ENCODE data around the gene STRN3.
"Not testable (repeated sequence)": the region's sequence is repeated elsewhere in the genome, so short reads cannot be mapped to it uniquely, and the experiment has no call there.

Gene STRN3

GRCh38 chr14:31026077-31026449 is at the start of gene STRN3:
TSS of gene STRN3 (minus strand) at chr14:31026379. CDS start at chr14:31026185, 194 bp downstream.
- no peak for DNase-seq (ENCODE audit: extremely low read depth, low read depth)
- peak within 1 kb of the TSS; percentile 94 for H3K4me3 ChIP-seq (replicated peaks; ENCODE audit: low read depth, low read length)
- TF ChIP-seq CTCF (IDR thresholded peaks at IDR 0.05; ENCODE audit: low read depth, low read length, missing control alignments): no peak

GRCh38 chr14:31075144-31075543 is 49.0 kb upstream of the STRN3 start:
- DNase-seq (ENCODE audit: extremely low read depth, low read depth): no peak
- no peak for TF ChIP-seq CTCF (IDR thresholded peaks at IDR 0.05; ENCODE audit: low read depth, low read length, missing control alignments)
- H3K4me3 ChIP-seq (replicated peaks; ENCODE audit: low read depth, low read length): no peak overlapping the region

GRCh38 chr14:31071151-31071550 is 45.0 kb upstream of the STRN3 start:
- no peak for DNase-seq (ENCODE audit: extremely low read depth, low read depth)
- no peak overlapping the region for H3K4me3 ChIP-seq (replicated peaks; ENCODE audit: low read depth, low read length)
- TF ChIP-seq CTCF (IDR thresholded peaks at IDR 0.05; ENCODE audit: low read depth, low read length, missing control alignments): no peak

GRCh38 chr14:31070431-31070830 is 44.3 kb upstream of the STRN3 start:
- no peak for DNase-seq (ENCODE audit: extremely low read depth, low read depth)
- no peak overlapping the region for H3K4me3 ChIP-seq (replicated peaks; ENCODE audit: low read depth, low read length)
- TF ChIP-seq CTCF (IDR thresholded peaks at IDR 0.05; ENCODE audit: low read depth, low read length, missing control alignments): no peak

GRCh38 chr14:31069343-31069742 is 43.2 kb upstream of the STRN3 start:
- TF ChIP-seq CTCF (IDR thresholded peaks at IDR 0.05; ENCODE audit: low read depth, low read length, missing control alignments): no peak
- no peak for DNase-seq (ENCODE audit: extremely low read depth, low read depth)
- H3K4me3 ChIP-seq (replicated peaks; ENCODE audit: low read depth, low read length): no peak overlapping the region

GRCh38 chr14:31068235-31068634 is 42.1 kb upstream of the STRN3 start:
- DNase-seq (ENCODE audit: extremely low read depth, low read depth): no peak
- no peak overlapping the region for H3K4me3 ChIP-seq (replicated peaks; ENCODE audit: low read depth, low read length)
- no peak for TF ChIP-seq CTCF (IDR thresholded peaks at IDR 0.05; ENCODE audit: low read depth, low read length, missing control alignments)

- not testable (repeated sequence) for H3K4me3 ChIP-seq (replicated peaks; ENCODE audit: low read depth, low read length); DNase-seq (ENCODE audit: extremely low read depth, low read depth)
These were observed 36.7 kb upstream of the STRN3 start for GRCh38 chr14:31062908-31063307.

All from HFF-Myc (cell line).